ENCODE results near the gene TMEM229B. TPM values are rescaled to one million over a fixed set of nuclear protein-coding genes. Genes with fewer than 3 reads are reported as not detected.
A peak's percentile ranks its signal among the peaks of the same experiment; 100 is the strongest.

The TMEM229B gene
- total and polyA plus RNA-seq, 2 donors (not counting 1 experiment from before 2014, with no cell fraction given): 6.9 to 8.2 TPM

GRCh38 chr14:67492538-67492937 lies 4.0 kb upstream of the TMEM229B start:
- no peaks in the 10 kb centered on the region for H4K20me1 ChIP-seq (ENCODE audit: control insufficient read depth, insufficient read depth, low read length, poor library complexity, severe bottlenecking)

More at GRCh38 chr14:67492538-67492937, 4.0 kb upstream of the TMEM229B start:
- Mint-ChIP-seq H3K27ac (peak overlapping the region; percentile 80), H3K4me3 (peak overlapping the region; percentile 55), H3K4me1 (peaks cover 62% of the 10 kb centered on the region), H3K9me3 (ENCODE audit: insufficient read depth) (peaks cover 2% of the 10 kb centered on the region), H3K27me3 (no peaks in the 10 kb centered on the region)
- no peak for TF ChIP-seq CTCF (IDR thresholded peaks at IDR 0.05)
- no peak for TF ChIP-seq EZH2 (IDR thresholded peaks at IDR 0.05; ENCODE audit: borderline replicate concordance, insufficient read depth, low read depth, low read length, poor library complexity, severe bottlenecking)
- H3K27ac ChIP-seq (ENCODE audit: low read length in 2 of 2): peak overlapping the region; percentile 70 to 73
- ChIA-PET POLR2A (interaction anchor here (0.6 kb wide), 1 partner anchor 105 kb away, joined by 3 read pairs; no protein-coding TSS in a partner anchor), CTCF (interaction anchor here (0.6 to 3.6 kb wide), 6 partner anchors 21 to 1636 kb away, joined by 3 to 11 read pairs (median 4); no protein-coding TSS in a partner anchor)
- peaks cover 61 to 70% of the 10 kb centered on the region in 2 donors for H3K4me1 ChIP-seq (ENCODE audit: control insufficient read depth in 2 of 2, insufficient read depth in 2 of 2, low read length in 2 of 2)
- 100% methylated on average over 1 of the region's 3 CpGs for WGBS (ENCODE audit: insufficient coverage)
- peak overlapping the region; percentile 29 for H3K9ac ChIP-seq (ENCODE audit: low read length)
- H3K9me3 ChIP-seq (ENCODE audit: control extremely low read depth in 1 of 3, control insufficient read depth in 2 of 3, insufficient read depth in 1 of 3, low read length in 2 of 3): peaks cover 0 to 42% (median 19%) of the 10 kb centered on the region in 3 donors
- H2AFZ ChIP-seq (ENCODE audit: insufficient read depth, low read depth, low read length, poor library complexity, severe bottlenecking): peak overlapping the region; percentile 32
- peaks cover 14% of the 10 kb centered on the region for H3K79me2 ChIP-seq (ENCODE audit: control insufficient read depth, insufficient read depth, low read length)
- no peaks in the 10 kb centered on the region for H3K27me3 ChIP-seq (replicated peaks in 1 of 4; ENCODE audit: control extremely low read depth in 1 of 4, control insufficient read depth in 3 of 4, insufficient read depth in 4 of 4, low read length in 3 of 4)
- intact Hi-C loops (cut with micrococcal nuclease): no loop called here
- H3K4me2 ChIP-seq (replicated peaks; ENCODE audit: low read depth, low read length, poor library complexity, severe bottlenecking): peak overlapping the region; percentile 45
- peaks cover 0 to 4% of the 10 kb centered on the region in 2 experiments for H3K36me3 ChIP-seq (replicated peaks in 1 of 2; ENCODE audit: control extremely low read depth in 1 of 2, control insufficient read depth in 1 of 2, extremely low read depth in 1 of 2, insufficient read depth in 2 of 2, low read length in 1 of 2)
- no peak for ATAC-seq (ENCODE audit: low read depth)
- DNase-seq: no peak
- peak overlapping the region in 1 of 5 experiments; percentile 3 for H3K4me3 ChIP-seq (ENCODE audit: control extremely low read depth in 1 of 5, extremely low read depth in 1 of 5, insufficient read depth in 1 of 5, low read depth in 2 of 5, low read length in 4 of 5)
